Neural cell (in vitro differentiated cells): ENCODE measurements around the gene MEOX1. TPM values are rescaled to one million over a fixed set of nuclear protein-coding genes. Genes with fewer than 3 reads are reported as not detected.

Experiments used
- H2AFZ ChIP-seq: fragments of 200-600, 300-800 bp; sonication (generic), shearing (Covaris generic); 2 replicates; pipeline ENCODE4 v1.6.0; 2014; ENCODE audit warnings: low read depth, mild to moderate bottlenecking, antibody characterized with exemption, low read length, moderate library complexity
- H3F3A ChIP-seq: fragments of 200-600 bp; shearing (Covaris generic); 2 replicates; pipeline ENCODE4 v1.6.1; 2016; ENCODE audit warnings: mild to moderate bottlenecking, moderate library complexity, mixed read lengths, antibody characterized with exemption, low read length; ENCODE audit not compliant: insufficient read depth, poor library complexity, severe bottlenecking
- H3K27ac ChIP-seq: fragments of 200-600, 300-800 bp; sonication (generic), shearing (Covaris generic); 2 replicates; pipeline ENCODE4 v1.5.1; 2014; ENCODE audit warnings: mild to moderate bottlenecking, low read length, moderate library complexity
- H3K27me3 ChIP-seq: fragments of 300-800, 200-600 bp; sonication (generic), shearing (Covaris generic); 2 replicates; pipeline ENCODE4 v1.6.0; 2014; ENCODE audit warnings: mild to moderate bottlenecking, low read depth, low read length, moderate library complexity; ENCODE audit not compliant: insufficient read depth
- H3K36me3 ChIP-seq: fragments of 300-800, 200-600 bp; sonication (generic), shearing (Covaris generic); 2 replicates; pipeline ENCODE4 v1.5.1; 2014; ENCODE audit warnings: mild to moderate bottlenecking, antibody characterized with exemption, low read length, moderate library complexity; ENCODE audit not compliant: insufficient read depth
- H3K4me2 ChIP-seq: fragments of 300-800, 200-600 bp; sonication (generic), shearing (Covaris generic); 2 replicates; pipeline ENCODE4 v1.6.0; 2014; ENCODE audit warnings: mild to moderate bottlenecking, low read length
- H3K4me3 ChIP-seq: fragments of 300-800, 200-600 bp; sonication (generic), shearing (Covaris generic); 2 replicates; pipeline ENCODE4 v1.5.1; 2014; ENCODE audit warnings: mild to moderate bottlenecking, low read length, moderate library complexity
- H3K79me2 ChIP-seq: fragments of 200-600 bp; shearing (Covaris generic); replicated peaks from 2 replicates; pipeline ENCODE4 v1.6.0; 2014; ENCODE audit warnings: mild to moderate bottlenecking, low read length, moderate library complexity; ENCODE audit not compliant: insufficient read depth
- H3K9ac ChIP-seq: fragments of 300-800, 200-600 bp; sonication (generic), shearing (Covaris generic); 2 replicates; pipeline ENCODE4 v1.6.1; 2016; ENCODE audit warnings: mild to moderate bottlenecking, low read length, mixed read lengths
- H3K9me2 ChIP-seq: fragments of 200-600 bp; shearing (Covaris generic); 2 replicates; pipeline ENCODE4 v1.6.1; 2016; ENCODE audit warnings: mild to moderate bottlenecking, low read length, mixed read lengths; ENCODE audit not compliant: insufficient read depth
- H3K9me3 ChIP-seq: fragments of 200-600, 300-800 bp; sonication (generic), shearing (Covaris generic); 2 replicates; pipeline ENCODE4 v1.6.1; 2016; ENCODE audit warnings: mild to moderate bottlenecking, mixed run types, low read length, moderate library complexity, mixed read lengths
- H4K20me1 ChIP-seq: fragments of 200-600 bp; shearing (Covaris generic); 2 replicates; pipeline ENCODE4 v1.6.1; 2016; ENCODE audit warnings: mild to moderate bottlenecking, mixed run types; ENCODE audit not compliant: insufficient read depth
- EP300 ChIP-seq: fragments of 450-650 bp; conservative IDR thresholded peaks from 2 replicates; pipeline ENCODE4 v1.6.1; 2014; ENCODE audit warnings: antibody characterized with exemption, mild to moderate bottlenecking, moderate library complexity; ENCODE audit not compliant: poor library complexity, severe bottlenecking
- EZH2 ChIP-seq: fragments of 200-600, 300-800 bp; shearing (Covaris generic), sonication (generic); IDR thresholded peaks from 2 replicates; pipeline ENCODE4 v1.6.1; 2014; ENCODE audit warnings: antibody characterized with exemption, low read length, borderline replicate concordance, mild to moderate bottlenecking; ENCODE audit not compliant: insufficient read depth, poor library complexity, severe bottlenecking
- MXI1 ChIP-seq: fragments of 450-650 bp; conservative IDR thresholded peaks from 2 replicates; pipeline ENCODE4 v1.6.1; 2014; ENCODE audit warnings: antibody characterized with exemption, mild to moderate bottlenecking; ENCODE audit not compliant: poor library complexity, severe bottlenecking
- POLR2AphosphoS5 ChIP-seq: IDR thresholded peaks from 2 replicates; pipeline ENCODE4 v1.6.1; 2012
- RAD21 ChIP-seq: fragments of 450-650 bp; conservative IDR thresholded peaks from 2 replicates; pipeline ENCODE4 v1.6.1; 2014; ENCODE audit warnings: antibody characterized with exemption, mild to moderate bottlenecking, moderate library complexity
- SMC3 ChIP-seq: fragments of 450-650 bp; conservative IDR thresholded peaks from 2 replicates; pipeline ENCODE4 v1.6.1; 2014; ENCODE audit warnings: antibody characterized with exemption, mild to moderate bottlenecking, moderate library complexity; ENCODE audit not compliant: poor library complexity
- TAF1 ChIP-seq: IDR thresholded peaks from 2 replicates; pipeline ENCODE4 v1.6.1; 2012; ENCODE audit warnings: low read depth
- polyA plus RNA-seq: library from polyadenylated mRNA; depleted of rRNA; stranded (reverse); fragments of >200 nt; gene quantifications from 2 replicates; pipeline ENCODE4 v1.2.3, GENCODE V29; 2014
- TF ChIP-seq, protein P1 (sequence below): IDR thresholded peaks from 2 replicates; pipeline ENCODE4 v1.6.1; 2012; ENCODE audit warnings: borderline replicate concordance
- TF ChIP-seq, protein P2 (sequence below): fragments of 450-650 bp; IDR thresholded peaks from 2 replicates; pipeline ENCODE4 v1.5.1; 2014; ENCODE audit warnings: antibody characterized with exemption, mild to moderate bottlenecking, moderate library complexity; ENCODE audit not compliant: poor library complexity, severe bottlenecking

The MEOX1 gene
- polyA plus RNA-seq, 1 donor from 2014 or later, result 0.50 TPM

DNA sequence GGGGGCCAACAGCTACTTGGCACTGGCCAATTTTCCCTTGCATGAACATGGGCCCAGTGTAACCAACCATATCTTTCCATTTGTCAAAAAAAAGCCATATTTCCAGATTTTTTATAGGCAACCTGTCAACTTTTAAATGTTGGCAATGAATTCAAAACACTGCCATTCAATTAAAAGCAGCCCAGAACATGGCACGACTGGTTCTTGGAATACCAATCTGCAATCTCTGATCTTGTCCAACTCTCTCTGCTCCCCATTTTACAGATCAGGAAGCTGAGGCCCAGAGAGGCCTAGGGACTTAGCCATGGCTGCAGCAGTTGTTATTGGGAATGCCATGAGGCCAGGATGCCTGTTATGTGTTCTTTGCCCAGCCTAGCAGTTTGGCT is 8.9 kb upstream of the MEOX1 start:
- Histone ChIP-seq H3K79me2 (no peaks in the 10 kb centered on the region), H3K9me3 (no peaks in the 10 kb centered on the region), H3K9me2 (no peaks in the 10 kb centered on the region), H3K4me2 (no peak overlapping the region), H3F3A (no peaks in the 10 kb centered on the region), H3K9ac (peak overlapping the region; percentile 41), H3K4me3 (peak overlapping the region; percentile 33), H4K20me1 (no peaks in the 10 kb centered on the region), H3K27me3 (no peaks in the 10 kb centered on the region), H2AFZ (no peak overlapping the region), H3K27ac (peak overlapping the region; percentile 73), H3K36me3 (no peaks in the 10 kb centered on the region)
- TF ChIP-seq EP300 (no peak), SMC3 (no peak), RAD21 (no peak), MXI1 (no peak), EZH2 (no peak), TAF1 (no peak), POLR2AphosphoS5 (no peak)
- TF ChIP-seq, protein P1, sequence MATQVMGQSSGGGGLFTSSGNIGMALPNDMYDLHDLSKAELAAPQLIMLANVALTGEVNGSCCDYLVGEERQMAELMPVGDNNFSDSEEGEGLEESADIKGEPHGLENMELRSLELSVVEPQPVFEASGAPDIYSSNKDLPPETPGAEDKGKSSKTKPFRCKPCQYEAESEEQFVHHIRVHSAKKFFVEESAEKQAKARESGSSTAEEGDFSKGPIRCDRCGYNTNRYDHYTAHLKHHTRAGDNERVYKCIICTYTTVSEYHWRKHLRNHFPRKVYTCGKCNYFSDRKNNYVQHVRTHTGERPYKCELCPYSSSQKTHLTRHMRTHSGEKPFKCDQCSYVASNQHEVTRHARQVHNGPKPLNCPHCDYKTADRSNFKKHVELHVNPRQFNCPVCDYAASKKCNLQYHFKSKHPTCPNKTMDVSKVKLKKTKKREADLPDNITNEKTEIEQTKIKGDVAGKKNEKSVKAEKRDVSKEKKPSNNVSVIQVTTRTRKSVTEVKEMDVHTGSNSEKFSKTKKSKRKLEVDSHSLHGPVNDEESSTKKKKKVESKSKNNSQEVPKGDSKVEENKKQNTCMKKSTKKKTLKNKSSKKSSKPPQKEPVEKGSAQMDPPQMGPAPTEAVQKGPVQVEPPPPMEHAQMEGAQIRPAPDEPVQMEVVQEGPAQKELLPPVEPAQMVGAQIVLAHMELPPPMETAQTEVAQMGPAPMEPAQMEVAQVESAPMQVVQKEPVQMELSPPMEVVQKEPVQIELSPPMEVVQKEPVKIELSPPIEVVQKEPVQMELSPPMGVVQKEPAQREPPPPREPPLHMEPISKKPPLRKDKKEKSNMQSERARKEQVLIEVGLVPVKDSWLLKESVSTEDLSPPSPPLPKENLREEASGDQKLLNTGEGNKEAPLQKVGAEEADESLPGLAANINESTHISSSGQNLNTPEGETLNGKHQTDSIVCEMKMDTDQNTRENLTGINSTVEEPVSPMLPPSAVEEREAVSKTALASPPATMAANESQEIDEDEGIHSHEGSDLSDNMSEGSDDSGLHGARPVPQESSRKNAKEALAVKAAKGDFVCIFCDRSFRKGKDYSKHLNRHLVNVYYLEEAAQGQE, result no peak
- TF ChIP-seq, protein P2, sequence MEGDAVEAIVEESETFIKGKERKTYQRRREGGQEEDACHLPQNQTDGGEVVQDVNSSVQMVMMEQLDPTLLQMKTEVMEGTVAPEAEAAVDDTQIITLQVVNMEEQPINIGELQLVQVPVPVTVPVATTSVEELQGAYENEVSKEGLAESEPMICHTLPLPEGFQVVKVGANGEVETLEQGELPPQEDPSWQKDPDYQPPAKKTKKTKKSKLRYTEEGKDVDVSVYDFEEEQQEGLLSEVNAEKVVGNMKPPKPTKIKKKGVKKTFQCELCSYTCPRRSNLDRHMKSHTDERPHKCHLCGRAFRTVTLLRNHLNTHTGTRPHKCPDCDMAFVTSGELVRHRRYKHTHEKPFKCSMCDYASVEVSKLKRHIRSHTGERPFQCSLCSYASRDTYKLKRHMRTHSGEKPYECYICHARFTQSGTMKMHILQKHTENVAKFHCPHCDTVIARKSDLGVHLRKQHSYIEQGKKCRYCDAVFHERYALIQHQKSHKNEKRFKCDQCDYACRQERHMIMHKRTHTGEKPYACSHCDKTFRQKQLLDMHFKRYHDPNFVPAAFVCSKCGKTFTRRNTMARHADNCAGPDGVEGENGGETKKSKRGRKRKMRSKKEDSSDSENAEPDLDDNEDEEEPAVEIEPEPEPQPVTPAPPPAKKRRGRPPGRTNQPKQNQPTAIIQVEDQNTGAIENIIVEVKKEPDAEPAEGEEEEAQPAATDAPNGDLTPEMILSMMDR, result no peak

DNA sequence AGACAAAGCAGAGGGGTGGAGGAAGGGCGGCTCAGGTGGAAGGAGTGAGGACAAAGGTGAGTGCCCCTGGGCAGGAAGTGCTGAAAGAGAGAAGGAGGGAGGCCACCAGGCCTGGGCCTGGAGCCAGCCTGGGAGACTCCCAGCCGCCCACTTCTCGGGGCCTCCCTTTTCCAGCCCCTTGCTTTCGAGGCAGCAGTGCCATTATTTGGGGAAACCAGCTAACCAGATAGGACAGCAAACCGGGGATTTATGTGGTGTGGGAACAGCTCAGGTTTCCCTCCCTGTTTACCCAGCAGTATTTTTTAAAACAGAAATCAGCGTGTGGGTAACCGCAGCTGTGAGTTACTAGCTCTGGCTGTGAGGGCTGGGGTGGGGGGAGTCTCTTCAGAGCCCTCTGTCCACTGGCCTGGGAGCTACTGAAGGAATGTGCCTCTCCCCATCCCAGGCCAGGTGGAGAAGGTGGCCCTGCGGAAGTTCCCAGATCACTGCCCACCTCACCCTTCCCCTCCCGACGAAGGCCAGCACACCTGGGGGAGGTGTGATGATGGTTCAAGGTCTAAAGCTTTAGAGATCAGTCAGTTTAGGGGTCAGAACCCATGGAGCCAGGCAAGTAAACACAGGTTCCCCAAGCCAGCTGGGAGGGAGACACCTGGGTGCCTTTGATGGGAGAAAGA is 8.4 kb upstream of the MEOX1 start:
- no peak overlapping the region for H3K27ac ChIP-seq
- no peaks in the 10 kb centered on the region for H3F3A ChIP-seq
- no peak overlapping the region for H3K9ac ChIP-seq
- H2AFZ ChIP-seq, result no peak overlapping the region
- TF ChIP-seq POLR2AphosphoS5 (no peak), EZH2 (no peak), EP300 (no peak), TAF1 (no peak), RAD21 (no peak), MXI1 (no peak), SMC3 (no peak)
- TF ChIP-seq, protein P1, result no peak
- TF ChIP-seq, protein P2, result no peak
- no peak overlapping the region for H3K4me3 ChIP-seq
- H3K27me3 ChIP-seq, result no peaks in the 10 kb centered on the region
- no peaks in the 10 kb centered on the region for H4K20me1 ChIP-seq
- H3K9me2 ChIP-seq, result no peaks in the 10 kb centered on the region
- H3K36me3 ChIP-seq, result no peaks in the 10 kb centered on the region
- H3K79me2 ChIP-seq, result no peaks in the 10 kb centered on the region
- H3K4me2 ChIP-seq, result no peak overlapping the region
- no peaks in the 10 kb centered on the region for H3K9me3 ChIP-seq
